Right cardiac atrium (tissue), 5 donors: ENCODE data around the gene ZKSCAN5. TPM values are rescaled to one million over a fixed set of nuclear protein-coding genes. Genes with fewer than 3 reads are reported as not detected.
"Not testable (repeated sequence)": the region's sequence is repeated elsewhere in the genome, so short reads cannot be mapped to it uniquely, and the experiment has no call there.

ENCODE experiments used
- ATAC-seq, 2 donors: fragments of 200-7000 bp; cut with Tn5 transposase; one replicate each; pipeline versions ENCODE4 v1.8.0 to v1.9.1; 2020; ENCODE audit warnings: moderate library complexity in 2 of 2, mild to moderate bottlenecking in 1 of 2
- DNase-seq, 3 donors: peaks; one replicate each; pipeline ENCODE4 v3.0.0-alpha.2; 2020
- H3K27ac ChIP-seq: one replicate; pipeline ENCODE4 v1.5.1; 2013; ENCODE audit warnings: mild to moderate bottlenecking, low read length, control low read depth, moderate library complexity
- H3K27me3 ChIP-seq: one replicate; pipeline ENCODE4 v1.6.1; 2013; ENCODE audit not compliant: control insufficient read depth, insufficient read depth
- H3K4me1 ChIP-seq: one replicate; pipeline ENCODE4 v1.6.1; 2013; ENCODE audit warnings: low read length; ENCODE audit not compliant: control insufficient read depth, insufficient read depth
- H3K4me3 ChIP-seq: one replicate; pipeline ENCODE4 v1.5.1; 2013; ENCODE audit warnings: low read length, control low read depth
- H3K9me3 ChIP-seq: one replicate; pipeline ENCODE4 v1.6.1; 2013; ENCODE audit warnings: low read length; ENCODE audit not compliant: control insufficient read depth
- WGBS: extraction: QIAGEN DNeasy Blood & Tissue Kit; methylation state at CpG from one replicate; pipeline ENCODE4 v1.1.7; 2013; 5-methylcytosine and 5-hydroxymethylcytosine counted together
- intact Hi-C, 4 donors: fragments of 100-400 bp; cut with DNase I; formaldehyde crosslinking; loops; one replicate each; pipeline versions ENCODE4 v1.11.0 to v1.14.0; 2022 to 2023
- polyA plus RNA-seq: library from polyadenylated mRNA; stranded (reverse); fragments of 200-250 nt; gene quantifications from one replicate; pipeline ENCODE4 v1.2.3, GENCODE V29; 2013
- total RNA-seq, 4 donors: library from RNA; stranded (reverse); fragmentation: NEBNext Ultra II Directional; extraction: Animal tissue kit (Norgen Biotek cat#: 25700); gene quantifications; one replicate each; pipeline ENCODE4 v1.2.1, GENCODE V29; 2021
- donor health status: healthy with polysubstance abuse.
- donor health status: DM: no; HTN: yes; CAD: no.
- donor health status: DM: no; HTN: no; CAD: no.
- donor health status: DM: no; HTN: yes; CAD: no; lungs with severe emphysema.
- donor health status: DM: yes; HTN: yes; CAD: no.

The ZKSCAN5 gene
- total and polyA plus RNA-seq, 5 donors: 3.0 to 7.1 (median 6.3) TPM

DNA sequence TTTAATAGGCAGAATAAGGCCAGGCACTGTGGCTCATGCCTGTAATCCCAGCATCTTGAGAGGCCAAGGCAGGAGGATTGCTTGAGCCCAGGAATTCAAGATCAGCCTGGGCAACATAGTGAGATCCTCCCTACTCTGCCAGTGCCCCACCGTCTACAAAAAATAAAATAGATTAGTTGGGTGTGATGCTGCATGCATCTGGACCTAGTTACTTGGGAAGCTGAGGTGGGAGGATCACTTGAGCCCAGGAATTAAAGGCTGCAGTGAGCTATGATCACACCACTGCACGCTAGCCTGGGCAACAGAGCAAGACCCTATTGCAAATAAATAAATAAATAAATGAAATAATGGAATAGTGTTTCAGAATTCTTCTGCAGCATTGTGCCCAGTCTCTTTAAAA is 31.2 kb downstream of the ZKSCAN5 start:
- no peak for DNase-seq
- ATAC-seq: no peak
- H3K27me3 ChIP-seq: no peaks in the 10 kb centered on the region
- intact Hi-C loops: no loop called here
- peaks cover 8% of the 10 kb centered on the region for H3K9me3 ChIP-seq
- WGBS: 97% methylated on average over 2 of the region's 2 CpGs
- H3K4me3 ChIP-seq: no peak overlapping the region
- H3K4me1 ChIP-seq: no peaks in the 10 kb centered on the region
- no peak overlapping the region for H3K27ac ChIP-seq

DNA sequence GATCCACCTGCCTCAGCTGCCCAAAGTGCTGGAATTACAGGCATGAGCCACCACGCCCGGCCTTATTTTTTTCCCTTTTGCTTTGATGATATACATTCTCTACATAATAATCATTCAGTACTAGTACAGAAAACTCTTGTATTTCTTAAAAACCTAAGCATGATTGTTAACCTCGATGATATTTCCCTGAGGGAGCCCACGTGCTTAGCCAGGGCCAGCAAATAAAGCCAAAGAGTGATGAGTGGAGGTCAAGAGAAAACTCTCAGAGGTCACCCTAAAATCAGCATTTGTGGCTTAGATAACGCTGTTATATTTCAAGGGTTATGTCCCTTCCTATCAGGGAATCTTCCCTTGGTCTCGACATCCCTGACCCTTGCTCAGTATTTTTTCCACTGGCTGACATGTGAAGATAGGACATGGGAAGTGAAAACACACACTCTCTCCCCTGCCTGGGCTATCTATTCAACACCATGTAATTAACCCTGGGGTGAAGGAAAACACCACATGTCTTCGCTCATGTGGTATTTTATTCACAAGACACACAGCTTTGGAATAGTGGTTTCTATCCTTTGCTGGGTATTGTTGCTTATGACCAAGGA is 34.9 kb downstream of the ZKSCAN5 start:
- DNase-seq (no peak), ATAC-seq (no peak)
- no peaks in the 10 kb centered on the region for H3K27me3 ChIP-seq
- no peak overlapping the region for H3K27ac ChIP-seq
- H3K9me3 ChIP-seq: peaks cover 3% of the 10 kb centered on the region
- intact Hi-C loops: no loop called here
- no peaks in the 10 kb centered on the region for H3K4me1 ChIP-seq
- H3K4me3 ChIP-seq: no peak overlapping the region
- WGBS: 60% methylated on average over 7 of the region's 7 CpGs

DNA sequence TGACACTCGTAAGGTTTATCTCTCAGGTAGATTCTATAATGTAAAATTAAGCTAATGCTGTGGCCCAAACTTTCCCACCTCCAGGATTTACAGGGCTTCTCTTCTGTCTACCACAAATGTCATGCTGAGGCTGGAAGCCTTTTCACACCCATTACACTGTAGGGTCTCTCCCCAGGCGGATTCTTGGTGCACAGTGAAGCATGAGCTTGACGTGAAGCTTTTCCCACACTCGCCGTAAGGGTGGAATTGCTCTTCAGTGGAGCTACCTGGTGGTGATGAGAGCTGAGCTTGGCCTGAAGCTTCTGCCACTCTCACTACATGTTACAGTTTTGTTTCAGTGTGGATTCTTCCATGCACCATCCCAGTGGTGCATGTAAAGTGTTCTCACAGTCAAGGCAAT is 36.1 kb downstream of the ZKSCAN5 start:
- intact Hi-C loops: loop anchor here in 1 of 4 donors (5.0 kb wide), 1 partner anchor 87 kb away; no protein-coding TSS in a partner anchor
- Histone ChIP-seq H3K9me3 (peaks cover 3% of the 10 kb centered on the region), H3K27me3 (no peaks in the 10 kb centered on the region), H3K27ac (no peak overlapping the region), H3K4me3 (no peak overlapping the region), H3K4me1 (no peaks in the 10 kb centered on the region)
- 89% methylated on average over 5 of the region's 5 CpGs for WGBS
- no peak for DNase-seq
- no peak for ATAC-seq

DNA sequence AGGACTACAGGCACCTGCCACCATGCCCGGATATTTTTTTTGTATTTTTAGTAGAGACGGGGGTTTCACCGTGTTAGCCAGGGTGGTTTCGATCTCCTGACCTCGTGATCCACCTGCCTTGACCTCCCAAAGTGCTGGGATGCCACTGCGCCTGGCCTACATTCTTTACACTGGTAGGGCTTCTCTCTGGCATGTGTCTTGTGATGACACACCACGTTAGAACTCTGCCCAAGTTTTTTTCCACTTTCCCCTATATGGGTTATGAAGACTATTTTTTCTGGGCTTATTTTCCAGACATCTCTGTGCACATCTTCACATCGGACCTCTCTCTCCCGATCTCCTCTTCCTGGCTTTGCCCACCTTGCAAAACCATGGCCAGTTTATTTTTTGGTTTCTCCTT is 36.8 kb downstream of the ZKSCAN5 start:
- intact Hi-C loops: loop anchor here in 1 of 4 donors (5.0 kb wide), 1 partner anchor 86 kb away; no protein-coding TSS in a partner anchor
- ATAC-seq (no peak), DNase-seq (peak in 1 of 3 donors; percentile 21)
- Histone ChIP-seq H3K9me3 (peaks cover 3% of the 10 kb centered on the region), H3K4me1 (no peaks in the 10 kb centered on the region), H3K27me3 (no peaks in the 10 kb centered on the region), H3K4me3 (no peak overlapping the region), H3K27ac (no peak overlapping the region)
- 92% methylated on average over 9 of the region's 9 CpGs for WGBS

DNA sequence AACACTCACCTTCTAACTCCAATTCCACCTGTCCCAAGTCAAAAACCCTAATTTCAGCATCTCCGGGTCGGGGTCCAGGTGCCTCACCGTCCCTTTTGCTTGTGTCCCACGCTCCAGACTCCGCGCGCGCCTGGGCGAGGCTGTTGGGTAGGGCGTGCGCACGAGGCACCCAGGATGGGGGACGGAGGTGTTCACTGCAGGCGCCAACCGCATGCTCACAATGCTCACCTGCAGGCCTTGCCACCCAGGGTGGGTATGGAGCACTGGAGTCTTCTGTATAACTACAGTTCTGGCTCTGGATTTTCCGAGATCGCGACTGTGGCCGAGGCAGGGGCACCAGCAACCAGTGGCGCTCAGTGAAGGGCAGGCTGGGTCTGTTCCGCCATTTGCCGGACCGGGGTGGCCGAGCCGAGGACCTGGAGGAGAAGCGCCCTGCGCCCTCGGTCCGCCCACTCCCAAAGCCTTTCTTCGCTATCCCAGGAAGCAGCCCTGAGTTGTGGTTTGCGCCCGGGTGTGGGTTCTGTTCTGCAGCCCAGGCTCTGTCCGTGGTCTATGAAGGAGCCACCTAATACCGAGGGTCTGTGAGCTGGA is 38.7 kb downstream of the ZKSCAN5 start:
- ATAC-seq (peak; percentile 25 to 45), DNase-seq (peak in 1 of 3 donors; percentile 49)
- H3K4me1 ChIP-seq: no peaks in the 10 kb centered on the region
- H3K27me3 ChIP-seq: no peaks in the 10 kb centered on the region
- H3K4me3 ChIP-seq: no peak overlapping the region
- WGBS: 94% methylated on average over 34 of the region's 34 CpGs
- peaks cover 3% of the 10 kb centered on the region for H3K9me3 ChIP-seq
- intact Hi-C loops: loop anchor here in 1 of 4 donors (5.0 kb wide), 1 partner anchor 84 kb away; no protein-coding TSS in a partner anchor
- H3K27ac ChIP-seq: no peak overlapping the region

DNA sequence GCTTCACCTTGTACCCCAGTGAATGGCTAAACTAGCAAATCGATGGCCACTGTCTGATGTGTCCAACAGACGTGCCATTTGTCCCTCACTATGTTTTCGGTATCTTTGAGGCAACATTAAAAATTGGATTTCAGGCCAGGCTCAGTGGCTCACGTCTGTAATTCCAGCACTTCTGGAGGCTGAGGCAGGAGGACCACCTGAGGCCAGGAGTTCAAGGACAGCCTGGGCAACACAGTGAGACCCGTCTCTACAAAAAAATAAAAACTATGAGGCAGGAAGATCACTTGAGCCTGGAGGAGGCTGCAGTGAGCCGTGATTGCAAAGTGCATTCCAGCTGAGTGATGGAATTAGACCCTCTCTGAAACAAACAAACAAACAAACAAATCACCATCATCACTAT is 39.5 kb downstream of the ZKSCAN5 start:
- Histone ChIP-seq H3K4me1 (no peaks in the 10 kb centered on the region), H3K4me3 (no peak overlapping the region), H3K27me3 (no peaks in the 10 kb centered on the region), H3K27ac (no peak overlapping the region), H3K9me3 (peaks cover 3% of the 10 kb centered on the region)
- intact Hi-C loops: loop anchor here in 1 of 4 donors (5.0 kb wide), 1 partner anchor 83 kb away; no protein-coding TSS in a partner anchor
- WGBS: 93% methylated on average over 6 of the region's 6 CpGs
- DNase-seq (no peak), ATAC-seq (no peak)

DNA sequence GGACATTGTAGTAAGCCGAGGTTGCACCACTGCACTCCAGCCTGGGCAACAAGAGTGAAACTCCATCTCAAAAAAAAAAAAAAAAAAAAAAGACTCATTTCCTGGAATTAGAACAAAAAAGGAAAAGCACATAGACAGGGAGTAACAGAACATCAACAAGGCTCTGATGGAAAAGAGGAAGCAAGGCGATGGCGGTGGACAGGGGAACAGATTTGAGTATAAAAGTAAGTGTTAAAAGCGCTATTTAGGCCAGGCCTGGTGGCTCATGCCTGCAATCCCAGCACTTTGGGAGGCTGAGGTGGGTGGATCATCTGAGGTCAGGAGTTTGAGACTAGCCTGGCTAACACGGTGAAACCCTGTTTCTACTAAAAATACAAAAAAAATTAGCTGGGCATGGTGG is 40.8 kb downstream of the ZKSCAN5 start:
- over 99% methylated on average over 5 of the region's 5 CpGs for WGBS
- H3K4me3 ChIP-seq, H3K27me3 ChIP-seq, DNase-seq, H3K4me1 ChIP-seq, ATAC-seq, H3K9me3 ChIP-seq, H3K27ac ChIP-seq, intact Hi-C loops: not testable (repeated sequence)

DNA sequence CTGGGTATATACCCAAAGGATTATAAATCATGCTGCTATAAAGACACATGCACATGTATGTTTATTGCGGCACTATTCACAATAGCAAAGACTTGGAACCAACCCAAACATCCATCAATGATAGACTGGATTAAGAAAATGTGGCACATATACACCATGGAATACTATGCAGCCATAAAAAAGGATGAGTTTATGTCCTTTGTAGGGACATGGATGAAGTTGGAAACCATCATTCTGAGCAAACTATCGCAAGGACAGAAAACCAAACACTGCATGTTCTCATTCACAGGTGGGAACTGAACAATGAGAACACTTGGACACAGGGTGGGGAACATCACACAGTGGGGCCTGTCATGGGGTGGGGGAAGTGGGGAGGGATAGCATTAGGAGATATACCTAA is 45.1 kb downstream of the ZKSCAN5 start:
- DNase-seq, ATAC-seq, H3K9me3 ChIP-seq, H3K4me1 ChIP-seq, H3K27me3 ChIP-seq, H3K27ac ChIP-seq, intact Hi-C loops, H3K4me3 ChIP-seq: not testable (repeated sequence)
- WGBS: 94% methylated on average over 1 of the region's 2 CpGs

DNA sequence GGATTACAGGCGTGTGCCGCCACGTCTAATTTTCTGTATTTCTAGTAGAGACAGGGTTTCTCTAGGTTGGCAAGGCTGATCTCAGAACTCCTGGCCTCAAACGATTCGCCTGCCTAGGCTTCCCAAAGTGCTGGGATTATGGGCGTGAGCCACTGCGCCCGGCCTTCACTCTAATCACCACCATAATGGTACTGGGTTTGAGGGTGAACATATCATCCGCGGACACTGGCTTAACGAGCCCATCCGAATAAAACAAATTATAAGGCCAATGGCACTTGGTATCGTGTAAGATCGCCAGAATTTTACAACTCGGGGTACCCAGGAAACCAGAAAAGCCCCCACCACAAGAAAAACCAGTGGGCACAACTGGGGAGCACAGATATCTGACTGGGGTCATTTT is 46.9 kb downstream of the ZKSCAN5 start:
- no peaks in the 10 kb centered on the region for H3K27me3 ChIP-seq
- peak overlapping the region; percentile 92 for H3K4me3 ChIP-seq
- peak overlapping the region; percentile 94 for H3K27ac ChIP-seq
- no peak for DNase-seq
- H3K9me3 ChIP-seq: no peaks in the 10 kb centered on the region
- 10% methylated on average over 15 of the region's 15 CpGs for WGBS
- intact Hi-C loops: loop anchor here in 1 of 4 donors (10.0 kb wide), 1 partner anchor 47 kb away; the partner anchor contains the start of genes ZKSCAN5 and ZNF394
- no peaks in the 10 kb centered on the region for H3K4me1 ChIP-seq
- ATAC-seq: peak; percentile 5 to 6

DNA sequence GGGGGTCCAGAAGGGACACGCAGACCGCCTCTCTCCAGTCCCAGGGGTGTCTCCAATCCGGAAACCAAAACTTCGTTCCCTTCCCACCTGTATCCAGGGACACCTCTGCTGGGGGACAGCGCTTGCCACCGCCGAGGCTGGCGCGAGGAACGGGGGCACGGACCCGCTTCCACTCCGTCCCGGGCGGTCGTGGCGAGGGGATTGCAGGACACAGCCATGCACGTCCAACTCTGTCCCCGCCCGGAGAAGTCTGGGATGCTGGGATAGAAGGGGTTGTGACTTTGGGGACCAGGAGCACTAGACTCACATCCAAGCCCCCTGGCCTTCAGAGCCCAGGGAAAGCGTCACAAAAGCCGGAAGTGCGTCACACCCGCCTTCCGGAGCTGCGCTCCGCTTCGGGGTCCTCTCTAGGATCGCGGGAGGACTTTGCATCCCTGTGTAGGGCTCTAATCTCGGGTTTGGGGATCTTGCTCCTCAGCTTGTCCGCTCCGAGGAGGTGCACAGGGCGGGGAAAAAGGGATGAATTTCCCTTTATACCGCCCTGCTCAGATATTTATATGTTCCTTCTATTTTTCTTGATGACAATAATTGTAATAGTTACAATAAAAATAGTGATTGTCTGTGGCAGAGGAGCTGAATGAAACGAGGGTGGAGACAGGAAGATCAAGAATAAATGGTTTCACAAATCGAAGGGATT is 47.5 kb downstream of the ZKSCAN5 start, which contains the start of gene FAM200A:
Gene FAM200A (minus strand): TSS at position 348 of the 697 bp plus-strand sequence. CDS start 3,707 bp downstream, outside the sequence.
- intact Hi-C loops: loop anchor here in 1 of 4 donors (10.0 kb wide), 1 partner anchor 47 kb away; the partner anchor contains the start of genes ZKSCAN5 and ZNF394
- Histone ChIP-seq H3K27ac (peak within 1 kb of the TSS; percentile 94), H3K27me3 (no peaks in the 10 kb centered on the region), H3K4me3 (peak within 1 kb of the TSS; percentile 92), H3K9me3 (no peaks in the 10 kb centered on the region), H3K4me1 (no peaks in the 10 kb centered on the region)
- WGBS: under 1% methylated on average over 37 of the region's 37 CpGs
- DNase-seq (peak; percentile 92 to 96 (median 95)), ATAC-seq (peak; percentile 99)

DNA sequence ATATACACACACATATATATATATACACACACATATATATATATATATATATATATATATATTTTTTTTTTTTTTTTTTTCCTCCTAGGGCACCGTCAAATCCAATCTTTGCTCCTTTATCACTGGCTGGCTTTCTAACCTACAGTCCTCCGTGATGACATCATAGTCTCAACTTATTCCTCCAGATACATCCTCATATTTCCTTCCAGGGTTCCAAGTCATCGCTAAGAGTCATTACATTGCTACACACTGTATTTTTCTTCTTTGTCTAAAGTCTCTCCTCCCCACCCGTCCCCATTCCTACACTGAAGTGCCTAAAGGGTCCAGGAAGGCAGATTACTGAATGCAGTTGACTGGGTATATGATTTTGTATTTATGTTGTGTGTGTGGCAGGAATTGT is 48.6 kb downstream of the ZKSCAN5 start:
- ATAC-seq: no peak
- DNase-seq: no peak
- Histone ChIP-seq H3K27ac (no peak overlapping the region), H3K27me3 (no peaks in the 10 kb centered on the region), H3K4me1 (no peaks in the 10 kb centered on the region), H3K9me3 (no peaks in the 10 kb centered on the region), H3K4me3 (no peak overlapping the region)
- intact Hi-C loops: loop anchor here in 1 of 4 donors (10.0 kb wide), 1 partner anchor 48 kb away; the partner anchor contains the start of genes ZKSCAN5 and ZNF394
- 90% methylated on average over 4 of the region's 4 CpGs for WGBS
